Measurements from ENCODE around the gene ABL1.

DNA sequence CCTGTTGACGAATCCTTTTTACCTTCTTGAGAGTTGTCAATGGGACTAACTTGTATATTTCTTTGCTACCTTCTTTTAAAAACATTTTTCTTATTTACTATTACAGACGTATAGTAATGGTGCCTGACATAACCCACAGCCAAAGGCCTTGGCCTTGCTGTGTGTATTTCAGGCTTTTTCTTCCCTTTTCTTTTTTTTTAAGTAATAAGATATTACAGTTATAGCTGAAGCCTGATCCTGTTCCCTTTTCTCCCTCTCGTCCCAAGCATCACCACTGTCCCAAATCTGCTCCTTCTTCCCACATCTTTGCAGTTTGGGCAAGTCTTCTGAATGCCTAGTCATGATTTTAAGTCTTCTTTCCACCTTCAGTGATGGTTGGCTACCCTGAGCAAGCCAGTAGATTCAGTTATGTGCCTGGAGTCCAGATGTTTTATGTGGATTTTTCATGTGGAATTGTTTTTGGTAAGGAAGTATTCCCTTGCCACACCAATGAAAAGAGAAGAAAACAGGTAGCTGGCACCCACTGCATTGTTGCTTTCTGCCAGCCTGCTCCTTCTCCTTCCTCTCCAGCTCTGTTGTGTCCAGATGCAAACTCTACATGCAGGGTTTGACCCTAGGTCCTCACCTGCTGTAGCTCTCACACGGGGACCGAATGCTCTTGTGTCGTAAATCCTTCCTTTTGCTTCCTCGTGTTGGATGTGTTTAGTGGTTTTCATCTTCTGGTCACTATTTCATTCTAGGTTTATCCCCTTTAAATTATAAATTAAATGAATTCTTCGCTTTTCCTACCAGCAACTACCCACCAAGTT is 26.5 kb downstream of the ABL1 start:
- TF ChIP-seq HDGF (IDR thresholded peaks at IDR 0.05; ENCODE audit: borderline replicate concordance) (no peak), FOXK2 (IDR thresholded peaks at IDR 0.05) (no peak), SUZ12 (IDR thresholded peaks at IDR 0.05) (no peak), SP1 (IDR thresholded peaks at IDR 0.05) (no peak), FOXA1 (IDR thresholded peaks at IDR 0.05) (no peak), NFRKB (IDR thresholded peaks at IDR 0.05) (no peak)
- TF ChIP-seq, protein P1, sequence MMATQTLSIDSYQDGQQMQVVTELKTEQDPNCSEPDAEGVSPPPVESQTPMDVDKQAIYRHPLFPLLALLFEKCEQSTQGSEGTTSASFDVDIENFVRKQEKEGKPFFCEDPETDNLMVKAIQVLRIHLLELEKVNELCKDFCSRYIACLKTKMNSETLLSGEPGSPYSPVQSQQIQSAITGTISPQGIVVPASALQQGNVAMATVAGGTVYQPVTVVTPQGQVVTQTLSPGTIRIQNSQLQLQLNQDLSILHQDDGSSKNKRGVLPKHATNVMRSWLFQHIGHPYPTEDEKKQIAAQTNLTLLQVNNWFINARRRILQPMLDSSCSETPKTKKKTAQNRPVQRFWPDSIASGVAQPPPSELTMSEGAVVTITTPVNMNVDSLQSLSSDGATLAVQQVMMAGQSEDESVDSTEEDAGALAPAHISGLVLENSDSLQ (IDR thresholded peaks at IDR 0.05): no peak
